GM10266 (cell line): ENCODE results near the gene PPFIA2.

ENCODE experiments used
- DNase-seq: peaks from one replicate; pipeline ENCODE4 v3.0.0; 2012; ENCODE audit errors: extremely low spot score
- CTCF ChIP-seq: IDR thresholded peaks from 2 replicates; pipeline ENCODE4 v1.5.1; 2012; ENCODE audit warnings: mild to moderate bottlenecking, low read depth; ENCODE audit not compliant: control insufficient read depth, insufficient read depth; ENCODE audit errors: missing control alignments

PPFIA2 gene

DNA sequence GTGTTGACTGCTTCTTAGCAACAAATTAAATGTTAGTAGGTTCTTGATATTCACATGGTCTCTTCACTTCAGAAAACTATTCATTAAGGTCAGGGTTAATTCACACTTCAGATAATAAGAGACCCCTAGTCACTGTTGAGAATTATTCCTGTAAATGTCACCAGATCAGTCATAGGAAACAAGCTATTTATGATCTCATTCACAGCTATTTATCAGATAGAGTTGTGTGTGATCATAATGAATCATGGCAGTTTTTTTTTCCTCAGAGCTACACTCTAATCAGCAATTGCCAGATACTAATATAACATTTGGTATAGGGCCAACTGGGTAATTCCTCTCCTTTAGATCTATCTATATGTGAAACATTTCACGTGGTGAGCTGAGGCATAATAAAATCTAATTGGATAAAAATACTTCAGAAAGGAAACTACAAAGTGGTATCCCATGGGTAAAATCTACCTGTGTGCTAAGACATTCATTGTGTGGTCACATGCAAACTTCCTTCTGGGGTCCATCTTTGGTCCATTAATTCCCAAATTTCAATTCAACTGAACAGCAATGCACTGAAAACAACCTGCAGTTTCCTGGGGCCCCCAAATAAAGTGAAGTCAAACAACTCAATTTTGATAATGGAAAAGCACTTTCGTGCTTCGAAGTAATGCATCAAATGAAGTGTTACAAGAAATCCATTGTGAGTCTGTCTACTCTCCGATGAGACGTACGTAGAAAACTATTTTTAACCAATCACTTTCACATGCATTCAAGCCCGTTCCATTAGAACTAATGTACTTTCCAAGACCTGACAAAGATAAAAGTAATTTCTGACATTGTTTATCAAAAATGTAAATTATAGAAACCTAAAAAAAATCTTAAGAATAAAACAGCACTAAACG, 484.3 kb downstream of the PPFIA2 start:
- no peak for TF ChIP-seq CTCF
- no peak for DNase-seq

DNA sequence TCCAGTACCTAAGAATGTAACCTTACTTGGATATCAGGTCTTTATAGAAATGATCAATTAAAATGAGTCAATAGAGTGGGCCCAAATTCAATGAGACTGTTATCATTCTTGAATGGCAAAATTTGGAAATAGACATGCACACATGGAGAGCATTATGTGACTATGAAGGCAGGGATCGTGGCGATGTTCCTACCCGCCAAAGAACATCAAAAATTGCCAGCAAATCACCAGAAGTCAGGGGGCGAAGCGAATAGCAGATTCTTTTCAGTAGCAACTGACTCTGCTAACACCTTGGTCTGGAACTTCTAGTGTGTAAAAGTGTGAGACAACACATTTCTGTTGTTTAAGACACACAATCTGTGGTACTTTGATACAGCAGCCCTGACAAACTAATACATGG, 488.8 kb downstream of the PPFIA2 start:
- no peak for TF ChIP-seq CTCF
- DNase-seq, result no peak

DNA sequence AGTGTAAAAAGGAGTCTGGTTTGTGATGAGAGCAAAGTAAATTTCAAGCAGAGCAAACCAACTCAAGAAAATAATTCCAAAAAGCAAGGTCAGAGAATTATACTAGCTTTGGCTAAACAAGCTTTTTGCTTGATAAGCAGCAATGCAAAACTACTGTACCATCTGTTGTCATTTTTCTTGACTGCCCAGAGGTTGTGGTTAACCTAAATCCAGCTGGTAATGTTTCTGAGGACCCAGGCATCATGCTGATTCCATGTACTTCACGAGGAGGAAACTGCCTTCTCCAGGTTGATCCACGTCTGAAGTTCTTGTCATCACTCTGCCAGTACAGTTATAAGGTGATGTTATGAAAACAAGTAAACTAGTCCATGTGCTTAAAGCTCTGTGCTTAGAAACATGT, 496.1 kb downstream of the PPFIA2 start:
- TF ChIP-seq CTCF, result no peak
- no peak for DNase-seq

DNA sequence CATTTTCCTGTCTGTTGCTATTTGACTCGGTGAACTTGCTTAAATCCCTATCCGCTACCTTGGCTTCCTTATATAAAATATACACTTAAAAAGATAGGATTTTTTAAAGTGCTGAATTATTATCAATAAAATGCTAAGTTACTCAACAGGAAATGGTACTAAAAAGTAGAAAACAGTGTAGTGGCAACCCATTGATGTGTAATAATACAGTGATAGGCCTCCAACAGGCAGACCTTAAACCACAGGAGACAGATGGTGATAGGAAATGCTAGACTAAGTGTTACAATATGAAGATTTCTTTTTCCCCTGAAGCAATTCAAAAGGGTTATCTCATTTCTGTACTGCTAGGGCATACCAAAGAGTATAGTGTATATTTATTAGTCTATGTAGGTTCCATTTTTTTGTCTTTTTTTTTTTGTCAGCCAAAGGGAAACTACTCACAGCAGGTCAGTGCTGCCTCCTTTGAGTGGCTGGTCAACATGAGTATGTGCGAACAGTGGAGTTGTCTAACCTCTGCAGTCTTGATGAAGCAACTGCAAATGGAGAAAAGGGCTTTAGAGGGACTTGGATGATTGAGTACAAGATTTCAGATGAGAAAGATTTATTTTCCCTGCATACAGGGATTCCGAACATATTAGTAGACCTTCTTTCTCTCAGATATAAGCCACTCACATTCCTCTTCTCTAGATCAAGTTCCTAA, 497.5 kb downstream of the PPFIA2 start:
- TF ChIP-seq CTCF, result no peak
- DNase-seq, result no peak

DNA sequence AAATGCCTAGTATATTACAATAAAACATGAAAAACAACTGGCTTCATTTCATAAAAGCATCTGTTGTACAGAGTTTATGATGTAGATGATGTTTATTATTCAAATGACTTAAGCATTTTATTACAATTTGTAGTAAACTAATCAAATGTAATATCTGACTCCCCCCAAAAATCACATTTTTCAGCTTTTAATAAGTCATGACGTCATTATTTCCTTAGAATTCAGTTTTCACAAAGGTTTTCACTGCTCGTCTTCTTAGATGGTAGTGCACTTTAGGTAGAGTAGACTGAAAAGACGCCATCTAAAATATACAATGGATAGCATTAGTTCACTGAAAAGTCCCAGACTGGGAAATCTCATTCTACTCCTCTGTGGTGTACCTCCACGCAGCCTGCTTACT, 499.8 kb downstream of the PPFIA2 start:
- DNase-seq, result no peak
- no peak for TF ChIP-seq CTCF

GRCh38 chr12:81257947-81258551, 501.1 kb downstream of the PPFIA2 start:
- peak; percentile 39 for TF ChIP-seq CTCF
- DNase-seq, result peak; percentile 2
